DMS153 (cell line): ENCODE results near the gene DPEP2NB.
"Not testable (repeated sequence)": the region's sequence is repeated elsewhere in the genome, so short reads cannot be mapped to it uniquely, and the experiment has no call there.

Experiments
- DNase-seq: peaks from one replicate; lab custom pipeline; 2025; lab: John Stamatoyannopoulos, UW

Gene DPEP2NB

DNA sequence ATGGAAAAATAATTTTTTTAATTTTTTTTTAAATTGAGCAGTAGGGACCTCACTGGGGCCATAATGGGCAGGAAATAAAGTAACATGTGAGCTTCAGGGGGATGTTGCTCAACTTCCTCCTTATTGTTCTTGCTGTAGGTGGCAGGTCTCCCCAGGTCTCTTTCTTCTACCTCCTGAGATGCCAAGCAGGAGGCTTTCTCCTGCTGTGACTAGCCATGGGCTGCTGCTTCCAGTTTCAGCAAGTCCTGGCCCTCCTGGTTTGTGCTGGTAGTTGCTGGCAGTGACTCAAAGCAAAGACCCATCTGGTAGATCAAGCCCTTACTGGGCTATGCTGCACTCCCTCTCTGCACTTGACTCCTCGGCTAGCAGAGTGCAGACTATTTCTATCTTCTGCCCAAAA is 2.3 kb downstream of the DPEP2NB start:
- DNase-seq: no peak

GRCh38 chr16:68009872-68010271 is 5.8 kb downstream of the DPEP2NB start:
- not testable (repeated sequence) for DNase-seq

- DNase-seq: no peak
Measured at GRCh38 chr16:68009157-68009735, 6.5 kb downstream of the DPEP2NB start.

- DNase-seq: no peak
Measured at GRCh38 chr16:68005786-68006286, 9.9 kb downstream of the DPEP2NB start.

- DNase-seq: no peak
Measured at GRCh38 chr16:68005211-68005610, 10.5 kb downstream of the DPEP2NB start.

GRCh38 chr16:68003031-68003430 is 12.7 kb downstream of the DPEP2NB start:
- no peak for DNase-seq

GRCh38 chr16:68000450-68000849 is 15.3 kb downstream of the DPEP2NB start:
- DNase-seq: no peak

- DNase-seq: no peak
Measured at GRCh38 chr16:67999985-68000384, 15.7 kb downstream of the DPEP2NB start.

- DNase-seq: not testable (repeated sequence)
Measured at GRCh38 chr16:67998779-67999688, 16.7 kb downstream of the DPEP2NB start, which contains the start of gene DPEP2. Gene DPEP2 (minus strand): TSS chr16:67999484. CDS start chr16:67993212, 6,272 bp downstream.

GRCh38 chr16:67998231-67998778 is 17.4 kb downstream of the DPEP2NB start:
- DNase-seq: not testable (repeated sequence)

- no peak for DNase-seq
Measured at GRCh38 chr16:67996666-67997065, 19.0 kb downstream of the DPEP2NB start.

GRCh38 chr16:67995423-67995822 is 20.3 kb downstream of the DPEP2NB start:
- DNase-seq: no peak

- DNase-seq: not testable (repeated sequence)
Measured at GRCh38 chr16:67994040-67994408, 21.7 kb downstream of the DPEP2NB start.

- DNase-seq: peak; percentile 34
Measured at GRCh38 chr16:67993207-67994039, 22.3 kb downstream of the DPEP2NB start.

DNA sequence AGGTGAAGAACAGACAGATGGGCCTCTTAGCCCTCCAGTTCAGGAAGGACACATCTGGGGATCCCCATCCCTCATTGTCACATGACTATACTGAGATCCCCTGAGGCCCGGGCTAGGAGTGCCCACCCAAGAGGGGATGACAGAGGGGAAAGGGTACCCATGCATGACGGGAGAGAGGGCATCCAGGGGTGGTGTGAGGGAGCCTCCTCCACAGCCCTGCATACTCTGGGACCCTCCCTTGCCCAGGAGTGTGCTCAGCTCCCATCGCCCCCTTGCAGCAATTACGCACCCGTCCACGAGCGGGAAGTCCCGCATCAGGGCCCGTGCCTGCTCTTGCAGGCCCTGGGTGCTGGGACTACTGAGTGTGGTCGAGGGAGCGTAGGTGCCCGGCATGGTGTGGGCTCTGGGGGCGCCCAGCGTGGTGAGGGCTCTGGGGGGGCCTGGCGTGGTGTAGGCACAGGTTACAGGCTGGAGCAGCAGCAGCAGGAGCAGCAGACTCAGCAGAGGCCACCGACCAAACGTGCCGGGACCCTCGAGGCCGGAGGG is 23.0 kb downstream of the DPEP2NB start:
- DNase-seq: no peak

DNA sequence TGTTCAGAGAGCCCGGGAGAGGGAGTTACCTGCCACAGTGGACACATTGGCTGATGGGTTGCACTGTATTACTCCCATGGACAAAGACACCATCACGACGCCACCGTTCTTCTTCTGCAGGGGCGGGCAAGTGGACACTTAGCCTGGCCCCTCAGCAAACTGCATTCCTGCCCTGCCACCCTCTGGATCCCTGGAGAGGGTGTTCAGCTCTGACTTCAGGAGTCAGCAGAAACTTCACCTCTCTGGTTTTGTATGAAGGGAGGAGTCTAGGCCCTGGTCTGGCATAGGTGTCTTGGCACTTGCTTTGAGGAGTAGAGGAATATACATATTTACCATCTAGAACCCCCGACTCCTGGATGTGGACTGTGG is 25.7 kb downstream of the DPEP2NB start:
- no peak for DNase-seq

DNA sequence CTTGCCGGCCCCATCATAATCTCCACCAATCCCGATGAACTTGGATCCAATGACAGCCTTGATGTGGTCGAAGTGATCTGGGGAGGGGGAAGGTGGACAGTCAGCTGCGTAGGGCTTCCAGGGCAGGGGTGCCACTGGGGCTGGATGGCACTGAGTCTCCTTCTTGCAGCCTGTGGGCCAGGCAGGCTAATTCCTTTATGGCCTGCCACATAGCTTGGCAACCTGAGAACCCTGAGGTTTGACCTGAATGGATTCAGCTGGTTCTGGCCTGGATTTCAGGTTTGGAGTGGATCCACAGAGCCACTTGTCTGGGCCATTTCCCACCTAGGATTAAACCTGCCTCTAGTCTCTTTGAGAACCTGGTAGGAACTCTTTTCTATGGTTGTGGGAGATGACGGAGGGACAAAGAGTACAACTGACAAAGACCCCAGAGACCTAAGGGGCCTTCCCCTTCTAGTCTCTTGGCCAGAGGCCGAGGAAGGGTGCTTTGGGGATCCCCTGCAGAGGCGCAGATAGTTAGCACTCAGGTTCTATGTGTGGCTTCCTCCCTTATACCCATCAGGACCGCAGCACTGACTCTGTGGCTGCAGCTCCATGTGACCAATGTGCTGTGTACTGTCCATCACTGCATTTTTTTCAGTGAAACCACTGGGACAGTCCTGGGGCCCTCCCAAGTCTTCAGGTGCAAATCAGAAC is 26.2 kb downstream of the DPEP2NB start:
- DNase-seq: no peak

DNA sequence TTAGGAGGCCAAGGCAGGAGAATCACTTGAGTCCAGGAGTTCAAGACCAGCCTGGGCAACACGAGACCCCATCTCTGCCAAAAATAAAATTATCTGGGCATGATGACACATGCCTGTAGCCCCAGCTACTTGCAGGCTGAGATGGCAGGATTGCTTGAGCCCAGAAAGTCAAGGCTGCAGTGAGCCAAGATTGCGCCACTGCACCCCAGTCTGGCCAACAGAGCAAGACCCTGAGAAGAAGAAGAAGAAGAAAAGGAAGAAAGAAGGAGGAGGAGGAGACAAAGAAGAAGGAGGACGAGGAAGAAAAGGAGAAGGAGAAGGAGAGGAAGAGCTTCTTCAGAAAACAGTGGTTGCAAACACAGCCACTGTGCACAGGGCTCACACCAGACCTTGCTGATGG is 27.0 kb downstream of the DPEP2NB start:
- DNase-seq: no peak

DNA sequence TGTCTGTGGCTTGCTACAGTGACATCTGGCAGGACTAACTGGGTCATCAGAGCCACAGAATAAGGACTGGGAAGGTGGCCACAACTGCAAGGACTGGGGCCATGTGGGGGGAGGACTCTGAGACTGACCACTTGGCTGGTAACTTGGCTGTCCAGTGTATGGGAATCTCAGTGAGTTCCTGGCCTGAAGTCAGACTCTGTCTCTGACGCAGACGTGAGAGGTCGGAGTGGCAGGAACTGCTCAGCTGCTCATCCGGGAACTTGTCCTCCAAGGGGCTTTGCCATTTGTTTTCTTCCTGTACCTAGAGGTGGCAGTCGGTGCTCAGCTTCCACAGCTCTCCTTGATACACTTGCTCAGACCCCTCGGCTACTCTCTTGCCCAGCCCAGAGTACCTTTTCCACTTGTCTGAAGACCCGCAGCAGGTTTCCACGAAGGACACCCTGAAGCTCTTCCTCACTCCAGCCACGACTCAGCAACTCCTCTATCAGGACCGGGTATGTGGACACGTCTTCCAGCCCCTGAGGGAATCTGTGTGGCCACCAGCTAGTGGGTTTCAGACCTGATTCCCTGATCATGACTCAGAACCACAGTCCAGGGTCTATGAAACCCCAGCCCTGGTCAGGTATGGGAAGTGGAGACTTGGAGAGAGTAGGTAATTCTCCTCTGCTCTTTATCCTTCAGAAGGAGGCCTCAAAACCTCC is 28.1 kb downstream of the DPEP2NB start:
- no peak for DNase-seq

DNA sequence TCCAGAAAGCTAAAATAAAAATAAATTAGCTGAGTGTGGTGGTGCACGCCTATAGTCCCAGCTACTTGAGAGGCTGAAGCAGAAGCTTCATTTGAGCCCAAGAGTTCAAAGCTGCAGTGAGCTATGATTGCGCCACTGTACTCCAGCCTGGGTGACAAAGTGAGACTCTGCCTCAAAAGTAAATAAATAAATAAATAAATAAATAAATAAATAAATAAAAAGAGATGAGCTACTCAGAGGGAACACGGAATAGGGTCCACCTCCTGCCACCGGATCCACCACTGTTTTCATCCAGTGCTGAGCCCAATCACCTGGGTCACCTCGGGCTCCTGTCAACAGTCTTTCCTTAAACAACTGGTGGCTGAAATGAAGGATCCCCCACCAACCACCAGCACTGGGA is 28.8 kb downstream of the DPEP2NB start:
- DNase-seq: no peak
